Measurements from ENCODE around the gene TEX19.

Gene TEX19

DNA sequence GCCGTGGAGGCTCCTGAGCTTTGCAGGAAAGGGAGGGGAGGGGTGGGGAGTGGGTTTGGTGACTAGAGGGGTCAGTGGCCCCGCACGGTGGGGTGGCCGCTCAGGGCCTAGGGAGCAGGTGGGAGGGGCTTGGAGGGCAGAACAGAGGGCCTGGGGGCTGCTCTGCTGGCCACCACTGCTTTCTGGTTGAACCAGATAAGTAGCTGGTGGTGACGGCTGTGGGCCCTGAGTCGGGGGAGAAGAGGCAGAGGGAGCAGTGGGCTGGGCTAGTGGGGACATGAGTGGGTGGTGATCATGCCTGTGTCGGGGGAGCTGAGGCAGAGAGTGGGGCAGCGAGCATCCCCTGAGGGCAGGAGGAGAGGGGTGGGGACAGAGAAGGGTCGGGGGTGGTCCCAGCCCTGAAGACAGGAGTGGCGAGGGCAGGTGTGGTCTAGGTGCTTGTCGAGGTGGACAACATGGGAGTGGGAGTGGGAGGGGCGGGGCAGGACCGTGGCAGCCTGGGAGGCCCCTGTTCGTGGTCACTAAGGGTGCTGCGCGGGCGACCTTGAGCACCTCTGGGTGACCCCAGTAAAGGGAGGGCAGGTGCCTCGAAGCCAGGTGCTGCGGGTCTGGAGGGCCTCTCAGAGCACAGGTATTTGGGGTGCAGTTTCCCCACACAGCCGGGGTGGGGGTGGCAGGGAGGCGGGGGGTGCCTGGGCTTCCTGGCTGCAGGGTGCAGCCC lies 35.4 kb upstream of the TEX19 start:
- H3K36me3 ChIP-seq (ENCODE audit: insufficient read depth, low read length) = no peaks in the 10 kb centered on the region
- H3K9ac ChIP-seq (ENCODE audit: low read depth, low read length) = no peak overlapping the region
- H3K9me3 ChIP-seq (ENCODE audit: insufficient read depth, low read depth, low read length) = no peaks in the 10 kb centered on the region
- H3K4me1 ChIP-seq (ENCODE audit: insufficient read depth, low read length) = peaks cover 7% of the 10 kb centered on the region; the same call in 1 of the 2 replicates
- WGBS = 84% methylated on average over 21 of the region's 21 CpGs
- no peak overlapping the region for H3K27ac ChIP-seq (ENCODE audit: low read depth, low read length)
- peaks cover 6% of the 10 kb centered on the region; the same call in 1 of the 2 replicates for H3K27me3 ChIP-seq (ENCODE audit: insufficient read depth, low read length)
- no peak overlapping the region for H3K4me3 ChIP-seq (ENCODE audit: low read length)

GRCh38 chr17:82324566-82325285 lies 34.3 kb upstream of the TEX19 start:
- Histone ChIP-seq H3K4me3 (ENCODE audit: low read length) (no peak overlapping the region), H3K27ac (ENCODE audit: low read depth, low read length) (no peak overlapping the region), H3K36me3 (ENCODE audit: insufficient read depth, low read length) (no peaks in the 10 kb centered on the region), H3K9ac (ENCODE audit: low read depth, low read length) (no peak overlapping the region), H3K4me1 (ENCODE audit: insufficient read depth, low read length) (peaks cover 7% of the 10 kb centered on the region; the same call in 1 of the 2 replicates), H3K9me3 (ENCODE audit: insufficient read depth, low read depth, low read length) (no peaks in the 10 kb centered on the region), H3K27me3 (ENCODE audit: insufficient read depth, low read length) (peaks cover 10% of the 10 kb centered on the region; the same call in 1 of the 2 replicates)
- 80% methylated on average over 23 of the region's 25 CpGs for WGBS

GRCh38 chr17:82325286-82326180 lies 33.5 kb upstream of the TEX19 start:
- no peak overlapping the region for H3K4me3 ChIP-seq (ENCODE audit: low read length)
- WGBS = 92% methylated on average over 30 of the region's 30 CpGs
- peaks cover 7% of the 10 kb centered on the region; the same call in 1 of the 2 replicates for H3K4me1 ChIP-seq (ENCODE audit: insufficient read depth, low read length)
- no peaks in the 10 kb centered on the region for H3K9me3 ChIP-seq (ENCODE audit: insufficient read depth, low read depth, low read length)
- H3K27me3 ChIP-seq (ENCODE audit: insufficient read depth, low read length) = peaks cover 17% of the 10 kb centered on the region
- H3K9ac ChIP-seq (ENCODE audit: low read depth, low read length) = no peak overlapping the region
- H3K27ac ChIP-seq (ENCODE audit: low read depth, low read length) = no peak overlapping the region
- no peaks in the 10 kb centered on the region for H3K36me3 ChIP-seq (ENCODE audit: insufficient read depth, low read length)

DNA sequence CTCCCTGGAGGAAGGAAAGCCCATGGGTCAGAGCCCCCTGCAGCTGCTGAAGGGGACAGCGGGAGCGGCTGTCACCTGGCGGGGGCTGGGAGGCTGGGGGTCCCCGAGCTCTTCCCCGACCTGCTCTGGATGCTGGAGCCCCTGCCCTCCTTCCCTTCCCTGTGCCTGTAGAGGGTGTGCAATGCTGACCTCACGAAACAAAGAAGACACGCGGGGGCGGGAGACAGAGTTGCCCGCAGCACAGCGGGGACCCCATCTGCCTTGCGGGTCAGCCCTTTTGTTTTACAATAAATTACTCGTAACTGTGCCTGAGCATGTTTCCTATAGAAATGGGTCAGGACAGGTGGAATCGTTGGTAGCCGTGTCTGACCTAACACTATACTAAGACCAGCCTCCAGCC lies 31.8 kb upstream of the TEX19 start:
- peaks cover 7% of the 10 kb centered on the region; the same call in 1 of the 2 replicates for H3K4me1 ChIP-seq (ENCODE audit: insufficient read depth, low read length)
- H3K4me3 ChIP-seq (ENCODE audit: low read length) = no peak overlapping the region
- H3K27ac ChIP-seq (ENCODE audit: low read depth, low read length) = no peak overlapping the region
- H3K27me3 ChIP-seq (ENCODE audit: insufficient read depth, low read length) = peaks cover 34% of the 10 kb centered on the region
- WGBS = 32% methylated on average over 15 of the region's 15 CpGs
- no peaks in the 10 kb centered on the region for H3K36me3 ChIP-seq (ENCODE audit: insufficient read depth, low read length)
- no peaks in the 10 kb centered on the region for H3K9me3 ChIP-seq (ENCODE audit: insufficient read depth, low read depth, low read length)
- H3K9ac ChIP-seq (ENCODE audit: low read depth, low read length) = no peak overlapping the region

- H3K9me3 ChIP-seq (ENCODE audit: insufficient read depth, low read depth, low read length) = no peaks in the 10 kb centered on the region
- no peak overlapping the region for H3K4me3 ChIP-seq (ENCODE audit: low read length)
- H3K27me3 ChIP-seq (ENCODE audit: insufficient read depth, low read length) = peaks cover 38% of the 10 kb centered on the region
- no peaks in the 10 kb centered on the region for H3K36me3 ChIP-seq (ENCODE audit: insufficient read depth, low read length)
- peaks cover 7% of the 10 kb centered on the region; the same call in 1 of the 2 replicates for H3K4me1 ChIP-seq (ENCODE audit: insufficient read depth, low read length)
- no peak overlapping the region for H3K9ac ChIP-seq (ENCODE audit: low read depth, low read length)
- H3K27ac ChIP-seq (ENCODE audit: low read depth, low read length) = no peak overlapping the region
- 65% methylated on average over 13 of the region's 16 CpGs for WGBS
These were observed 31.3 kb upstream of the TEX19 start for GRCh38 chr17:82327757-82328140.

DNA sequence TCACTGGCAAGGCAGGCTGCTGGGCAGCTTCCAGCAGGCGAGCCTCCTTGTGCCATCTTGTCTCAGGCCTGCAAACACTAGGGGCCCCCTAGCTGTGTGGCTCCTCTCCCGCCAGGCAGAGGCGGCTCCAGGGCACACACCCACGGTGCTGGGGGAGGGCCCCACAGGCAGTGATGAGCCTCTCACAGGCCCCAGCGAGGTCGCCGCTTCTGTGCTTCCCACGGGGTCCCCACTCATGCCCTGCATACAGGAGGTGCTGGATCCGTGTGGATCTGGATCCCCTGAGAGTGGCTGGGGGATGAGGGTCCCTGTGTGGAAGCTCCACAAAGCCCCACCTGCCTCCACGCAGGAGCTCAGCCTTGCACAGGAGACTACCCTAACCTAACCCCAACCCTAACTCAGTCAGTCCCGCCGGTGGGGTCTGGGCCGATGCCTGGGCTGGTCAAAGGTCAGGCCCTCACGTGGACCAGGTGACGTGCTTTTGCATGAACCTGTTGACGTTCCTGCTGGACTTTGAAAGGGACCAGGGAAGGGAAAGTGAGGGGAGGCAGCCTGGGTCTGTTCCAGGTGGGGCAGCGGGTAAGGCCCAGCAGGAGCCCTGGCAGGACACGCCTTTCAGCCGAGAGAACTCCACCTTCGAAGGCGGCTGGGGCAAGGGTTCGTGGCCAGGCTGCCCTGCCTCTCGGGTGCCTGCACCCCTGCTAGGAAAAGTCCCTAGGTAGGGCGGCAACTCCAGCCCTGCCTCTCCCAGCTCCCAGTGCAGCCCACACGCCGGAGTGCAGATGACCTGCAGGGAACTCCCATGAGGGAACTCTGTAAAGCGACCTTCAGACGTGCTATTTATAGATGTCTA lies 30.7 kb upstream of the TEX19 start:
- Histone ChIP-seq H3K36me3 (ENCODE audit: insufficient read depth, low read length) (no peaks in the 10 kb centered on the region), H3K4me1 (ENCODE audit: insufficient read depth, low read length) (peaks cover 7% of the 10 kb centered on the region; the same call in 1 of the 2 replicates), H3K4me3 (ENCODE audit: low read length) (no peak overlapping the region), H3K9me3 (ENCODE audit: insufficient read depth, low read depth, low read length) (no peaks in the 10 kb centered on the region), H3K27me3 (ENCODE audit: insufficient read depth, low read length) (peaks cover 44% of the 10 kb centered on the region), H3K9ac (ENCODE audit: low read depth, low read length) (no peak overlapping the region), H3K27ac (ENCODE audit: low read depth, low read length) (no peak overlapping the region)
- 59% methylated on average over 26 of the region's 28 CpGs for WGBS

- Histone ChIP-seq H3K27me3 (ENCODE audit: insufficient read depth, low read length) (peaks cover 51% of the 10 kb centered on the region), H3K27ac (ENCODE audit: low read depth, low read length) (no peak overlapping the region), H3K9me3 (ENCODE audit: insufficient read depth, low read depth, low read length) (no peaks in the 10 kb centered on the region), H3K36me3 (ENCODE audit: insufficient read depth, low read length) (no peaks in the 10 kb centered on the region), H3K4me3 (ENCODE audit: low read length) (no peak overlapping the region), H3K9ac (ENCODE audit: low read depth, low read length) (no peak overlapping the region), H3K4me1 (ENCODE audit: insufficient read depth, low read length) (peaks cover 7% of the 10 kb centered on the region; the same call in 1 of the 2 replicates)
- 90% methylated on average over 15 of the region's 15 CpGs for WGBS
These were observed 30.0 kb upstream of the TEX19 start for GRCh38 chr17:82328994-82329507.

- Histone ChIP-seq H3K4me3 (ENCODE audit: low read length) (no peak overlapping the region), H3K9ac (ENCODE audit: low read depth, low read length) (no peak overlapping the region), H3K36me3 (ENCODE audit: insufficient read depth, low read length) (no peaks in the 10 kb centered on the region), H3K27me3 (ENCODE audit: insufficient read depth, low read length) (peaks cover 59% of the 10 kb centered on the region), H3K27ac (ENCODE audit: low read depth, low read length) (no peak overlapping the region), H3K4me1 (ENCODE audit: insufficient read depth, low read length) (peaks cover 7% of the 10 kb centered on the region; the same call in 1 of the 2 replicates), H3K9me3 (ENCODE audit: insufficient read depth, low read depth, low read length) (no peaks in the 10 kb centered on the region)
- WGBS = 90% methylated on average over 19 of the region's 19 CpGs
These were observed 29.2 kb upstream of the TEX19 start for GRCh38 chr17:82329683-82330321.

GRCh38 chr17:82330322-82331239 lies 28.5 kb upstream of the TEX19 start:
- WGBS = 83% methylated on average over 28 of the region's 28 CpGs
- Histone ChIP-seq H3K27ac (ENCODE audit: low read depth, low read length) (no peak overlapping the region), H3K9me3 (ENCODE audit: insufficient read depth, low read depth, low read length) (no peaks in the 10 kb centered on the region), H3K4me1 (ENCODE audit: insufficient read depth, low read length) (peaks cover 11% of the 10 kb centered on the region; the same call in 1 of the 2 replicates), H3K27me3 (ENCODE audit: insufficient read depth, low read length) (peaks cover 67% of the 10 kb centered on the region), H3K36me3 (ENCODE audit: insufficient read depth, low read length) (no peaks in the 10 kb centered on the region), H3K4me3 (ENCODE audit: low read length) (no peak overlapping the region), H3K9ac (ENCODE audit: low read depth, low read length) (no peak overlapping the region)

All from HUES64 (cell line).